ENCODE results near the gene VPS11.

DNA sequence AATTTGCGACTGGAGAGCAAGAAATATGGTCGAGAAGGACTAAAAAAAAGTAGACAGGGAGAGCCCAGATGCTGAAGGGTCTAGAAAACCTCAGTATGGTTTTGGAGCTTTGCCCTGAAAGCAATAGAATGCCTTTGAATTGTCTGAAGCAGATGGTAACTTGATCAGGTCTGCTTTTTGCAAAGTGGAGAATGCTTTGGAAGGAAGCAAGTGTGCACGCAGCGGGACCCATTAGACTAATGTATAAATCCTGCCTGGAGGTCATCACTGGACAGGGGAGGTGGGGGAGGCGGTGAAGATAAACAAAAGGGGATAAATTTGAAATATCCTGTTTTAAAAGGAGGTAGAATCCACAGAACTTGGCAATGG lies 53.0 kb downstream of the VPS11 start:
- TF ChIP-seq, protein P1, sequence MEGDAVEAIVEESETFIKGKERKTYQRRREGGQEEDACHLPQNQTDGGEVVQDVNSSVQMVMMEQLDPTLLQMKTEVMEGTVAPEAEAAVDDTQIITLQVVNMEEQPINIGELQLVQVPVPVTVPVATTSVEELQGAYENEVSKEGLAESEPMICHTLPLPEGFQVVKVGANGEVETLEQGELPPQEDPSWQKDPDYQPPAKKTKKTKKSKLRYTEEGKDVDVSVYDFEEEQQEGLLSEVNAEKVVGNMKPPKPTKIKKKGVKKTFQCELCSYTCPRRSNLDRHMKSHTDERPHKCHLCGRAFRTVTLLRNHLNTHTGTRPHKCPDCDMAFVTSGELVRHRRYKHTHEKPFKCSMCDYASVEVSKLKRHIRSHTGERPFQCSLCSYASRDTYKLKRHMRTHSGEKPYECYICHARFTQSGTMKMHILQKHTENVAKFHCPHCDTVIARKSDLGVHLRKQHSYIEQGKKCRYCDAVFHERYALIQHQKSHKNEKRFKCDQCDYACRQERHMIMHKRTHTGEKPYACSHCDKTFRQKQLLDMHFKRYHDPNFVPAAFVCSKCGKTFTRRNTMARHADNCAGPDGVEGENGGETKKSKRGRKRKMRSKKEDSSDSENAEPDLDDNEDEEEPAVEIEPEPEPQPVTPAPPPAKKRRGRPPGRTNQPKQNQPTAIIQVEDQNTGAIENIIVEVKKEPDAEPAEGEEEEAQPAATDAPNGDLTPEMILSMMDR (IDR thresholded peaks at IDR 0.05) = no peak
- TF ChIP-seq, protein P2, sequence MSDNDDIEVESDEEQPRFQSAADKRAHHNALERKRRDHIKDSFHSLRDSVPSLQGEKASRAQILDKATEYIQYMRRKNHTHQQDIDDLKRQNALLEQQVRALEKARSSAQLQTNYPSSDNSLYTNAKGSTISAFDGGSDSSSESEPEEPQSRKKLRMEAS (IDR thresholded peaks at IDR 0.05) = no peak
